NCI-H226 (cell line): ENCODE data around the gene TYMP.
"Not testable (repeated sequence)": the region's sequence is repeated elsewhere in the genome, so short reads cannot be mapped to it uniquely, and the experiment has no call there.

Experiments used
- DNase-seq: peaks from one replicate; pipeline ENCODE4 v3.0.0-alpha.2; 2015

TYMP gene

DNA sequence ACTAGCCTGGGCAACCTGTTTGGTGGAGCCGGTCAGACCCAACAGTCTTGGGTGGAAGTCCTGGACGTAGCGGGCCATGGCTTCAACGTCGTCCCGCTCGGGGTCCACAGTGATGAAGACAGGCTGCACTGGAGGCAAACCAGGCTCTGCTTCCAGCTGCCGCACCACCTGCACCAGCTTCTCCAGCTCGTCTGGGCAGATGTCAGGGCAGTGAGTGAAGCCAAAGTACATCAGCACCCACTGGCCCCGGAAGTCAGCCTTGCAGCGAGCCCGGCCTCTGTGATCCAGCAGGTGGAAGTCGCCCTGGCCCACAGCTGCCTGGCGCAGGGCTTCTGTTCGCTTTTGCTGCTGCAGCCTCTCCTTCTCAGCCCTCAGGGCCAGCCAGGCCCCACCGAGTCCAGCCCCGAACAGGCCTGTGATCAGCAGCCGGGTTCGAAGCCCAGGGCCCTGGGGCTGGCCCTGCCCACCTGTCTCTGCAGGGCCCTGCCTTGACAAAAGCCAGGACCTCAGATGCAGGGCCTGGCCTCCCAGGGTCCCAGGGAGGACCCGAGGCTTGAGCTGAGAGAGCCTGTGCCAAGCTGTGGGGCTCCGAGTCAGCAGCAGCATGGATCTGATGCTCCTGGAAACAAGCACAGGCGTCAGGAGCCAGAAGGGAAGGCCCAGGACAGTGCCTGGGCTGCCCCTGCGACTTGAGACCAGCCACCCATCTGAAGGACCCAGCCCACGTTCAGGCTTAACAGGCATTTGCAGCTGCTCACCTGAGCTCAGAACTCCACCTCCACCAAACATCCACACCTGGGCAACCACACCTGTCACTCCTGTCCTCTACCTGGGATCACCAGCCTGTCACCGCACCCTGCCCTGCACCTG, 5.8 kb downstream of the TYMP start:
- DNase-seq = no peak

DNA sequence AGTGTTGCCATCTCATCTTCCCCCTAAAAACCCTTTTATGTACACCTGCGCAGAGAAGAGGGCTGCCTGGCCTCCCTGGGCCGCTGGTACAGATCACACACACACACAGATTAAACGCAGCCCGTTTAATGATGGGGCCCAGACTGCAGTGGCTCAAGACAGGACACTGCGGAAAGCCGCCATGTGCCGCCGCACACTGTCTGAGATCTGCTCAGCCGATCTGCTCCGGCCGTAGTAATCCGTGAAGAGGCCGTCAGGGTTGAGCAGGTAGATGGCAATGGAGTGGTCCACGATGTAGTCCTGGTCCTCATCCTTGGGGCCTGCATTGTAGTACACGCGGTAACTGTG, 6.4 kb downstream of the TYMP start:
- DNase-seq = no peak

DNA sequence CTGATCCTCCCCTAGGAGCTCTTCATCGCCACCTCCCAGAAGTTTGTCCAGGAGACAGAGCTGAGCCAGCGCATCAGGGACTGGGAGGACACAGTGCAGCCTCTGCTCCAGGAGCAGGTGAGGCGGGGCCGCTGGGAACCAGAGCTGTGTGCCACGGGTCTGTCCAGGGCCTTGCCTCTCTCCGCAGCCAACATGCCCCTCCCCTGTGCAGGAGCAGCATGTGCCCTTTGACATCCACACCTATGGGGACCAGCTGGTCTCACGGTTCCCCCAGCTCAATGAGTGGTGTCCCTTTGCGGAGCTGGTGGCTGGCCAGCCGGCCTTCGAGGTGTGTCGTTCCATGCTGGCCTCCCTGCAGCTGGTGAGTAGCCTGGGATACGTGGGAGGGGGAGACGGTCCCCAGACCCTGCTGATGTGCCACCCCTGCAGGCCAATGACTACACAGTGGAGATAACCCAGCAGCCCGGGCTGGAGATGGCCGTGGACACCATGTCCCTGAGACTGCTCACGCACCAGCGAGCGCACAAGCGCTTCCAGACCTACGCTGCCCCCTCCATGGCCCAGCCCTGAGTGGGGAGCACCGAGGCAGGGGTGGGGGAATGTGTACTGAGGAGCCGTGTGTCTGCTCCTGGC, 6.9 kb downstream of the TYMP start:
- no peak for DNase-seq

DNA sequence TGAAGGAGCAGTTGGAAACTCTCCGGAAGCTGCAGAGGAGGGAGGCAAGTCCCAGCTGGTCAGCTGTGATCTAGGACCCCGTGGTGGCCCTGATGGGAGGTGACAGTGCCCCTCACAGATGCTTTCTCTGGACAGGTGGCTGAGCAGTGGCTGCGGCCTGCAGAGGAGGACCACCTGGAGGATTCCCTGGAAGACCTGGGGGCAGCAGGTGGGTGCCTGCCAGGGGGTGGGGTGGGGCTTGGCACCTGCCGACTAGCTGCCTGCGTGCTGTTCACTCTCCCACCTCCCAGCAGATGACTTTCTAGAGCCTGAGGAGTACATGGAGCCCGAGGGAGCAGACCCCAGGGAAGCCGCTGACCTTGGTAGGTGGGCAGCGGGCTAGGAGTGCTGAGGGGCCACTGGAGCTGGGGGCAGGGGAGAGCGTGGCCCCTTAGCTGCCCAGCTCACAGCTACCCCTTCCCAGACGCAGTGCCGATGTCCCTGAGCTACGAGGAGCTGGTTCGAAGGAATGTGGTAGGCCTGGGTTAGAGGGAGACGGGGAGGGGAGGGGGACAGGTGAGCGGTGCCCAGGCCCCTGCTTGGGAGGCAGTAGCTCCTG, 7.5 kb downstream of the TYMP start:
- DNase-seq = no peak

DNA sequence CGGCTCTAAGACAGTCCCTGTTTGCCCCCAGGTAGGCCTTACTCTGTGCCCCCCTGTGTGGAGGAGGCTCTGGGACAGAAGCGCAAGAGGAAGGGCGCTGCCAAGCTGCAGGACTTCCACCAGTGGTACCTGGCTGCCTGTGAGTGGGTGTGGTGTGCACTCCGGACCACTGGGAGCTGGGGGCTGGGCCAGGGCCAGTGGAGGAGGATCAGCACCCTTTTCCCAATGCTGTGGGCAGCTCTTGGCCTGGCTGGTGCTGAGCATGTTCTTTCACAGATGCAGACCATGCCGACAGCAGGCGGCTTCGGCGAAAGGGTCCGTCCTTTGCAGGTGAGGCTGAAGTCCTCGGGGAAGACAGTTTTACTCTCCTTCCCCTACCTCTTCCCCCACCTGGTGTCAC, 8.1 kb downstream of the TYMP start:
- no peak for DNase-seq

DNA sequence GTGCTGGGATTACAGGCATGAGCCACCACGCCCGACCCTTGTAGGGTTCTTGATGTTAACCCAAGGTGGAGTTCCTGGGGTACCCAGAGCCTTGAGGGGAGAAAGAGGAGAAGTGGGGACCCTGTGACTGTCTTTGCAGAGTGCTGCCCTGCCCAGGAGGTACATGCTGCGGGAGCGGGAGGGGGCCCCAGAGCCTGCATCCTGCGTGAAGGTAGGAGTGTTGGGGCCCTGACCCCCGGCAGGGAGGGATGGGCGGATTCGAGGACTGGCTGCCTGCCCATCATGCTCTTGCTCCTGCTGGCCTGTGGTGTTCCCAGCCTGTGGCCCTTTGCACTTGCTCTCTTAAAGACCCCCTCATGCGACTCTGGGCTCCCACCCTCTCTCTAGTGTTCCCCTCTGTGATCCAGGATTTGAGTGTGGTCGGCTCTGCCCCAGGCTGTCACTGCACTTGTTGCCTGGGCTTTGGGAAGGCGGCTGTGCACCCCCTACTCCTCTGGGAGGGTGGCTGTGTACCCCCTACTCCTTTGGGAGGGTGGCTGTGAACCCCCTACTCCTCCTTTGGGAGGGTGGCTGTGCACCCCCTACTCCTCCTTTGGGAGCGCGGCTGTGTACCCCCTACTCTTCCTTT, 8.9 kb downstream of the TYMP start:
- DNase-seq = no peak

DNA sequence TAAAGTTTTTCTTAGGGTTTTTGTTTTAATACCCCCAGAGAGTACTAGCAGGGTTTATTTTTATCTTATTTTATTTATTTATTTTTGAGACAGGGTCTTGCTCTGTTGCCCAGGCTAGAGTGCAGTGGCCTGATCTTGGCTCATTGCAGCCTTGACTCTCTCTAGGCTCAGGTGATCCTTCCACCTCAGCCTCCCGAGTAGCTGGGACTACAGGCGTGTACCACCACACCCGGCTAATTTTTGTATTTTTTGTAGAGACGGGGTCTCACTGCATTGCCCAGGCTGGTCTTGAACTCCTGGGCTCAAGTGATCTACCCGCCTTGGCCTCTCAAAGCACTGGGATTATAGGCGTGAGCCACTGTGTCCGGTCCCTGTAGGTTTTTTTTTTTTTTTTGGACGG, 9.6 kb downstream of the TYMP start:
- not testable (repeated sequence) for DNase-seq

DNA sequence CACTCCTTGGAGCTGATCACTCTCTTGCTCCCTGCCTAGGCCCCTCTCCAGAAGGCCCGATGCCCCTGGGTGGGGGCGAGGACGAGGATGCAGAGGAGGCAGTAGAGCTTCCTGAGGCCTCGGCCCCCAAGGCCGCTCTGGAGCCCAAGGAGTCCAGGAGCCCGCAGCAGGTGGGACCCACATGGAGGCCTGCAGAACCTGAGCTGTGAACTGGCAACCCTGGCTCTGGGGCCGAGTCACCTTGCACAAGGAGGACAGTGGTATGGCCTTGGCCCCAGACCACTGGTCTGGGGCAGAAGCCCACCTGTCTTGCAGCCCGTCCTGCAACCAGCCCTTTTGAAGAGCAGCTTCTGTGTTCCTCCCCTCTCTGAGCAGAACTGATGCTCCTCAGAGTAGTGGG, 10.7 kb downstream of the TYMP start:
- no peak for DNase-seq

DNA sequence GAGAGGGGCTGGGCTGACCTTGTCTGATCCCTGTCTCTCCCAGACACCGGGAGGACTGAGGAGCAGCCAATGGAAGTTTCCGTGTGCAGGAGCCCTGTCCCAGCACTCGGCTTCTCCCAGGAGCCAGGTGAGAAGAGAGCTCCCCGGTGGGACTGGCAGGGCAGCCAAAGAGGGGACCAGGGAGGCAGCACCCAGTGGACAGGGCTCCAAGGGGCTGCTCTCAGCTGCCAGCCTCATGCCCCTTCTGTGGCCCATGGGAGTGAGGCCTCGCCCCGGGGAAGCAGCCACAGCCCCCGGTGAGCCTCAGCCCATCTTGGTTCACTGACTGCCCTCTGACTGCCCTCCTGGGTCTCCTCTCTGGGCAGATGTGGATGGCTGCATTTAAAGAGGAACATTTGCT, 11.2 kb downstream of the TYMP start:
- DNase-seq = no peak

DNA sequence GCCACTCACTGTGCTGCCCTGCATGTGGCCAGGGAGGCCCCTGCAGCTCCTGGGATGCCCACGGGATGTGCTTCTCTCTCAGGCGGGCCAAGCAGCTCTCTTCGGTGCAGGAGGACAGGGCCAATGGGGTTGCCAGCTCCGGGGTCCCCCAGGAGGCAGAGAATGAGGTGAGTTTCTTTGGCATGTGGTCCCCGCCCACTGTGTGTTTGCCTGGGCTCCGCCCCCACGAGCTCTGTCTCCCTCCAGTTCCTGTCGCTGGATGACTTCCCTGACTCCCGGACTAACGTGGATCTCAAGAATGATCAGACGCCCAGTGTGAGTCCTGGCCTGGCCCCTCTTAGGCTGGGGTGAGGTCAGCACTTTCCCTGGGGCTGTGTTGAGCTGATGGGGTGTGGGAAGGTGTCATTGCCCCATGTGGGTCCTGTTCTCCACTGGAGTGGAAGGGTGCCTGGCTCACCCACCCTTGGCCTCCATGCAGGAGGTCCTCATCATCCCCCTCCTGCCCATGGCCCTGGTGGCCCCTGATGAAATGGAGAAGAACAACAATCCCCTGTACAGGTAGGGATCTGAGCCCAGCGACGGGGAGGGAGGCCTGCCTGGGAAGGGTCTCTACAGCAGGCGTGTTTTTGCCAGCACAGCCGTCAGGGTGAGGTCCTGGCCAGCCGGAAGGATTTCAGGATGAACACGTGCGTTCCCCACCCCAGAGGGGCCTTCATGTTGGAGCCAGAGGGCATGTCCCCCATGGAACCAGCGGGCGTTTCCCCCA, 12.1 kb downstream of the TYMP start:
- DNase-seq = no peak

DNA sequence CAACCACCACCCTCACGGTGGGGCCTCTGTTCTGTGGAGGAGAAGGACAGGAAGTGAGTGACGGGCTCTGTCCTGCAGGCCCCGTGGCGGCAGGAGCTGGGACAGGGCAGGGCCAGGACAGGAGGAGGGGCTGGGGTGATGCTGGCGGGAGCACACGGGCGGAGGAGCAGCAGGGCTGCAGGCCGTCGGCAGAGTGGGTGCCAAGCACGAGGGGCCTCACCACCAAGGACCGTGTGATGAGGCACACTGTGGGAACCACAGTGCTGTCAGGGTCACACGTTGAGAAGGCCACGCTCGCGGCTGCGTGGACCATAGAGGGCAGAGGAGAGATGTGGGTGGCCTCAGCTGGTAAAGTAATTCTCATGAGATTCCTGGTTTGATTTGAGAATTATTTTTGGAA, 12.9 kb downstream of the TYMP start:
- no peak for DNase-seq

DNA sequence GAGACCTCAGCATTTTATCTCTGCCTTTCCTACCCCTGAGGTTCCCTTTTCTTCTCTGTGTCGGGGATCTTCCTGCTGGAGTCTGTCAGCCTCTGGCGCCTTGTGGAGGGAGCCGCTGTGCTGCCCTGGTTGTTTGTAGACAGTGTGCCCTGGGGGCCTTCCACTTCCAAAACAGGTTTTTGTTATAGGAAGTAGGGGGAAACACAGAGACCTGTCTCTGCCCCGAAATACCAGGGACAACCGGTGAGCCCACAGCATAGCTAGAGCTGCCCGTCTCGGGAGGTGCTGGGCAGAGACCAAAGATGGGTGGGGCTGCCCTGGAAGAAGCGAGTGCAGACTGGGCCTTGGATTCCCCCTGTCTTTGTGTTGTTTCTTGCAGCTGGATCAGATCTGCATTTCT, 13.7 kb downstream of the TYMP start:
- DNase-seq = no peak

DNA sequence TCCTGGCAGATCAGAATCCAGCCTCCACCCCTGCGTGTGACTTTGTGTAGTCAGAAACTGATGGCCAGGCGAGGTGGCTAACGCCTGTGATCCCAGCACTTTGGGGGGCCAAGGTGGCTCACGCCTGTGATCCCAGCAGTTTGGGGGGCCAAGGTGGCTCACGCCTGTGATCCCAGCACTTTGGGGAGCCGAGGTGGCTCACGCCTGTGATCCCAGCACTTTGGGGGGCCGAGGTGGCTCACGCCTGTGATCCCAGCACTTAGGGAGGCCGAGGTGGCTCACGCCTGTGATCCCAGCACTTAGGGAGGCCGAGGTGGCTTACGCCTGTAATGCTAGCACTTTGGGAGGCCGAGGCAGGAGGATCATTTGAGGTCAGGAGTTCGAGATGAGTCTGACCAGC, 16.6 kb downstream of the TYMP start:
- no peak for DNase-seq

DNA sequence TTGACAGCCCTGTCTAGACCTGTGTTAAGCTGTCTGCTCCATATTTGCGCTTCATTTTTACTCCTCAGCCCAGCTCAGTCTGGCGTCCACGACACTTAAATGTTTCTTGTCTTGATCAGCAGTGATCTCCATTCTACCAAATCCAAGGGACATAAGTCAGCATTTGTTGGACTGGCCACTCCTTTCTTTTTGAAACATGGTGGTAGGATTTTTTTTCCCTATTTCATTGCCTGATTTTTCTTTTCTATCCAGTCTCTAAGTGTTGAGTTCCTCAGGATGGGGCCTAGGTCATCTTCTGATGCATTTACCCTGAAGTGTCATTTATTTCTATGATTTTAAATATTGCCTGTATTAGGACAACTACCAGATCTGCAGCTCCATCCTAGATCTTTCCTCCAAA, 20.9 kb downstream of the TYMP start:
- no peak for DNase-seq

DNA sequence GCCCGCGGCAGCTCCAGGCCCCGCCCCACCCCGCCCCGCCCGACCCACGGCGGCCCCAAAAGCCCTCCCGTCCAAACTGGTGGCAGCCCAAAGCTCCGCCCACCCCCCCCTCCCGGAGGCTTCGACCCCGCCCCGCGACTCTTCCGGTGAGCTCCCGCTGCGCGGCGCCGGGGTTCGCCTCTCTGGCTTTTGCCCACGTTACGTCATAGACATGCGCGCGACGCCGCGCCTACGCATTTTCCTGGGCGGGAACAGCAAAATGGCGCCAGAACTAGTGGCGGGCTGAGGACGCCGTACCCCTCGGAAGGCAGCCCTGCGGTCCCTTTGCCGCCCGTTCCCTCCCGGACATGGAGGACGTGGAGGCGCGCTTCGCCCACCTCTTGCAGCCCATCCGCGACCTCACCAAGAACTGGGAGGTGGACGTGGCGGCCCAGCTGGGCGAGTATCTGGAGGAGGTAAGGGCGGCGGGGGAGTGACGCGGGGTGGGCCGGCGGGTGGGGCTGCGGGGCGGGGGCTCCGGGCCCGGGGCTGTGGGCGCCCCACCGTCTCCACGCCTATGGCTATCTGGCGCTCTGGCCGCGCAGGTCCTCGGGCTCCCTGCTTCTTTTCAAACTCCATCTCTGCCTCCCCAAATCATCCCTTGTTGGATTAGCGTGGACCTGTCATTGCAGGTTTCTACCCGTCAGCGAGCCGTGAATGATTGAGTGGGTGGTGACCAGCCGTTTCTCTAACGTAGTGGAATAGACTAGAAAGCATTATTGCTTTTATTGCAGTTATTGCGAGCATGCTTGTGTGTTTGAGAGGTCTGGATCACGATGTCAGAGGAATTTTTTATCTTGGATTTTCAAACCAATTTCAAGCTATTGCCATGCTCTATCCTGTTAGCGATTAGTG, 21.6 kb downstream of the TYMP start, which contains the start of gene NCAPH2:
NCAPH2 (plus strand) TSS at position 234 of the 894 bp plus-strand sequence; CDS start at position 348, 114 bp downstream.
- DNase-seq = peak; percentile 79

DNA sequence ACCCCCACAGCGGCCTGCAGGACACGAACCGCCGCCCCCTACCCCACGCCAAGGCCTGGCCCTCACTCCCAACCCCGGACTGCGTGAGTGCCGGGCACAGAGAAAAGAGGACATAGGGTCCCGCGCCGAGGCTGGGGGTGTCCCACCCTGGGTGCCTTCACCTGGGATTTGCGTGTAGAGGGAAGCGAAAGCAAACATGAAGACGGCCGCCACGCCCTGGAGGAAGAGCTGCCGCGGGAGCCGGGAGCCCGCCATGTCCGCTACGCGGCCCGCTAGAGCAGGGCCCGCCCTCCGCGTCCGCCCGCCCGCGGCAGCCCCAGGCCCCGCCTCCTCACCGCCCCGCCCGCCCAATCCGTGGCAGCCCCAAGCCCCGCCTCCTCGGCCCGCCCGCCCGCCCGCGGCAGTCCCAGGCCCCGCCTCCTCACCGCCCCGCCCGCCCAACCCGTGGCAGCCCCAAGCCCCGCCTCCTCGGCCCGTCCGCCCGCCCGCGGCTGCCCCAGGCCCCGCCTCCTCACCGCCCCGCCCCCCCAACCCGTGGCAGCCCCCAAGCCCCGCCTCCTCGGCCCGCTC, 22.3 kb downstream of the TYMP start, which contains the start of gene LMF2:
LMF2 (minus strand) TSS at position 282 of the 570 bp plus-strand sequence; CDS start at position 255, 27 bp downstream.
- DNase-seq = peak; percentile 20

DNA sequence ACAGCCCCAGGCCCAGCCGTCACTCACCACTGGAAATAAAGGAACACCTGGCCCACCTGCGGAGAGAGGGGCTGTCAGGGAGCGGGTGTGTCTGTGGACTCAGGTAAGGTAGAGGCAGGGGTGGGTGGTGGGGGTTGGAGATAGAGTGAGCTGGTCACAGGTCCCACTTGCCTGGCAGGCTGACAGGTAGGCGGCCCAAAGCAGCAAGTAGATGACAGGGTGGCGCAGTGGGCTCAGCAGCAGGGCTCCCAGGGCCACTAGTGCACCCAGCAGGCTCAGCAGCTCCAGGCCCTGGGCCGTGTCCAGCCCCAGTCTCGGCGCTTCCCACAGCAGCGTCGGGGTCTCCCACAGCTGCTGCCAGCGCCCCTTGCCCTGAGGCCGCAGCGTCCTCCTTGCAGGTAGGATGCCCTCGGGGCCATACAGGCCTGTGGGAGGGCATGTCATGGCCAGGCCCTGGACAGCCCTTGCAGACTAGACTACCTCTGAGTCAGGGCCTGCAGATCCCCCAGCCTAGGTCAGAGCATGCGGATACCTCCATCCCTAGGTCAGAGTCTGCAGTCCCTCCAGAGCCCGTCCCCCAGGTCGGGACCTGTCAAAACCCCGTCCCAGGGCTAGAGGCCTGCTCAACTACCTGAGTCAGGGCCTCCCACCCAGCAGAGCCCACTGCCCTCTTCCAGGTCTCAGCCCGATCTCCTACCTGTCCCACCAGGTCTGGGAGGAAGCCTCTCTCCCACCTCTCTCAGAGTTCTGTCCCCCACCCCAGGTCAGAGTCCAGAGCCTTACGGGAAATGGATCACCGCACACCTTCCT, 23.0 kb downstream of the TYMP start:
- no peak for DNase-seq

DNA sequence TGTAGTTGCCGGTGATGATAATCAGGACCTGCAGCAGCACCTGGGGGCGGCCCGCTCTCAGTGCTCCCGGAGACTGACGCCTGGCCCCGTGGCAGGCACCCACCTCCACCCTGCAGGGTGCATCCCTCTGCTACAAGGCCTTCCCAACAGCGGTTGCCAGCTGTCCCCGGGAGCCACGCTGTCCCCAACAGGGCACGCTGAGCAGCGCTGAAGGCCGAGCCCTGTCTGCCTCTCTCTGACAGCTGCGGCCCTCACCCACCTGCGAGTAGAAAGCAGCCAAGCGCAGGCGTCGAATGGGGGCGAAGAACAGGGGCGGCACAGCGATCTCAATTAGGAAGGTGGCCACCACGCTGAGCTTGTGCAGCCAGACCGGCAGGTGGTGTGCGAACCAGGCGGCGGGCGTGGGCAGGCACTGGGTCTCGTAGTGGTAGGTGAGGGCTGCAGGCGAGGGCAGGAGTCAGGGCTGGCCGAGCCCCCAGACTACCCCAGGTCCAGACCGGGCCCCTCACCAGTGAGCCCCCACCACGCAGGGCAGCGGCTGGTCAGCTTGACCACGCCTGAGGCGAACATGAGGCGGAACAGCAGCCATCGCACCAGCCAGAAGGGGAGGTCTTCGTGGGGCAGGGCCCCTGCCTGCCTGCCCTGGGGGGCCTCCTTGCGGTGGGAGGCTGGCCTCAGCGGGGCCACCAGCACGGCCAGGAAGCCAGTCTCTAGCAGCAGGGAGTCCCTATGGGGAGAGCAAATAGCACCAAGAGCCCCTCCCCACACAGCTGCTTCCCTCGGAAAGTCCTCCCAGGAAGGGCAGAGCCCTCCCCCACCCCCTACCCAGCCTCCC, 23.8 kb downstream of the TYMP start:
- no peak for DNase-seq

DNA sequence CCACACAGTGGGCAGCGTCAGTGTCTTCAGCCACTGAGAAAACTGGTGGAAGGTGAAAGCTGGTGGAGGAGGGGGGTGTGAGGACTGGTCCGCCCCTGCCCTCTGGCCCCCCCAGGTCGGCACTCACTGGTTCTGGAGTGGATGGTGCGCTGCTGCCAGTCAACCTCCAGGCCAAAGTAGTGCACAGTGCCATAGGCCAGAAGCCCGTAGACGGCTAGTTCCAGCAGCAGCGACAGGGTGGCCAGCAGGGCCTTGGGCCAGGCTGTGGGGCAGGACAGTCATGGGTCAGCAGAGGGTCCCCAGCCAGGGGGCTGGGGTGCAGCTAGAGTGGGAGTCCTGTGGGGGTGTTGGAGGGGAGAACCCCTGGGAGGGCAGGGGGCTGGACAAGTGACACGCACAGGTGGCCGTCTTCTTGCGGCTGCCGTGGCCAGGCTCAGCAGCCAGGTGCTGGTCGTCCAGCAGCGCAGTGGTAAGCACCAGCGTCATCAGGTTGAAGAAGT, 24.5 kb downstream of the TYMP start:
- no peak for DNase-seq
